K562 (cell line): ENCODE measurements around the gene ARMH1. TPM values are rescaled to one million over a fixed set of nuclear protein-coding genes. Genes with fewer than 3 reads are reported as not detected.
A peak's percentile ranks its signal among the peaks of the same experiment; 100 is the strongest.

Experiments used
- CAMTA2 ChIP-seq: fragments of 250-450 bp; sonication (Bioruptor Pico); conservative IDR thresholded peaks from 2 replicates; pipeline ENCODE4 v1.5.1; 2022
- CREM ChIP-seq: IDR thresholded peaks from 2 replicates; pipeline ENCODE4 v1.6.1; 2014; ENCODE audit warnings: antibody characterized with exemption, low read depth
- FOXM1 ChIP-seq, 2 experiments: fragments of 450-650 bp in 1 of 2; sonication (generic) in 1 of 2; formaldehyde crosslinking in 1 of 2; IDR thresholded peaks; 2 replicates each; pipeline versions ENCODE4 v1.6.1 to v1.9.0; 2017 to 2022; ENCODE audit warnings: low read depth in 2 of 2, mild to moderate bottlenecking in 2 of 2, missing genetic modification reagents in 1 of 2, moderate library complexity in 1 of 2
- KLF1 ChIP-seq: fragments of 450-650 bp; IDR thresholded peaks from 2 replicates; pipeline ENCODE4 v1.6.1; 2016; ENCODE audit warnings: missing genetic modification characterization, missing compliant biosample characterization
- MYC ChIP-seq, 2 experiments: fragments of 250-450 bp in 1 of 2; sonication (Bioruptor Pico) in 1 of 2; IDR thresholded peaks; 2 replicates each; pipeline versions ENCODE4 v1.5.1 to v1.6.1; 2012 to 2021; ENCODE audit warnings: low read depth in 2 of 2, borderline replicate concordance in 1 of 2, improper control_type of control experiment in 1 of 2, low read length in 1 of 2, mild to moderate bottlenecking in 1 of 2, moderate library complexity in 1 of 2
- PBX2 ChIP-seq, 2 experiments: IDR thresholded peaks in 1 of 2; conservative IDR thresholded peaks in 1 of 2; 2 replicates each; pipeline ENCODE4 v1.6.1; 2016; ENCODE audit warnings: low read depth in 2 of 2, mild to moderate bottlenecking in 1 of 2, missing compliant biosample characterization in 1 of 2, missing genetic modification characterization in 1 of 2, moderate library complexity in 1 of 2
- POLR2AphosphoS5 ChIP-seq: IDR thresholded peaks from 2 replicates; pipeline ENCODE4 v1.6.1; 2011; ENCODE audit warnings: mild to moderate bottlenecking, low read depth, low read length, moderate library complexity; ENCODE audit not compliant: control insufficient read depth, insufficient read depth
- RAD51 ChIP-seq: fragments of 450-650 bp; IDR thresholded peaks from 2 replicates; pipeline ENCODE4 v1.7.1; 2016; ENCODE audit warnings: low read depth, mild to moderate bottlenecking, borderline replicate concordance
- RBM25 ChIP-seq: fragments of 200-400 bp; formaldehyde crosslinking; IDR thresholded peaks from 2 replicates; pipeline ENCODE4 v1.6.1; 2018; ENCODE audit warnings: low read length, low read depth, moderate library complexity; ENCODE audit not compliant: severe bottlenecking
- TOE1 ChIP-seq, 2 experiments: fragments of 450-650 bp in 1 of 2; sonication (generic) in 1 of 2; formaldehyde crosslinking in 1 of 2; IDR thresholded peaks; 2 replicates each; pipeline versions ENCODE4 v1.7.1 to v1.8.0; 2016 to 2022; ENCODE audit warnings: borderline replicate concordance in 2 of 2, mild to moderate bottlenecking in 2 of 2, antibody characterized with exemption in 1 of 2, inconsistent platforms in 1 of 2, low read depth in 1 of 2, missing genetic modification reagents in 1 of 2, moderate library complexity in 1 of 2
- ZBED1 ChIP-seq: IDR thresholded peaks from 2 replicates; pipeline ENCODE4 v1.6.1; 2014
- ZKSCAN1 ChIP-seq: fragments of 150-350 bp; IDR thresholded peaks from 2 replicates; pipeline ENCODE4 v1.6.1; 2016; ENCODE audit warnings: low read depth, low read length
- ZNF280B ChIP-seq: fragments of 250-450 bp; sonication (Bioruptor Pico); IDR thresholded peaks from 2 replicates; pipeline ENCODE4 v1.5.1; 2021; ENCODE audit warnings: mild to moderate bottlenecking
- ZNF384 ChIP-seq: IDR thresholded peaks from 2 replicates; pipeline ENCODE4 v1.6.1; 2012; ENCODE audit warnings: low read depth, low read length, improper control_type of control experiment
- ZNF445 ChIP-seq: fragments of 250-450 bp; sonication (Bioruptor Pico); IDR thresholded peaks from 2 replicates; pipeline ENCODE4 v1.4.0; 2020; ENCODE audit warnings: low read depth, mild to moderate bottlenecking, moderate library complexity
- ZNF449 ChIP-seq: fragments of 250-450 bp; sonication (Bioruptor Pico); IDR thresholded peaks from 2 replicates; pipeline ENCODE4 v1.8.0; 2022; ENCODE audit warnings: moderate library complexity, mild to moderate bottlenecking, inconsistent platforms
- ZNF696 ChIP-seq: fragments of 250-450 bp; sonication (Bioruptor Pico); conservative IDR thresholded peaks from 2 replicates; pipeline ENCODE4 v1.4.0; 2020; ENCODE audit warnings: mild to moderate bottlenecking, moderate library complexity
- polyA plus RNA-seq, 8 experiments: library from polyadenylated mRNA; depleted of rRNA in 4 of 8; stranded (reverse) in 5 of 8; unstranded in 3 of 8; fragments of >200 nt; fragmentation: Nextera tagmentation in 2 of 8; fragmentation: Illumina TruSeq in 1 of 8; extraction: Ambion mirVana in 2 of 8; extraction: Trizol in 1 of 8; gene quantifications; 2 replicates each; pipeline versions ENCODE4 v1.2.1 to v1.2.3, GENCODE V29; 2011 to 2014; ENCODE audit warnings: inconsistent platforms in 1 of 8, missing spikeins in 1 of 8
- total RNA-seq, 7 experiments: library from RNA; depleted of rRNA in 6 of 7; stranded (reverse); fragments of >200 nt in 6 of 7; fragmentation: Illumina TruSeq in 2 of 7; extraction: Trizol in 2 of 7; gene quantifications; 2 replicates each; pipeline versions ENCODE4 v1.2.1 to v1.2.3, GENCODE V29; 2011 to 2021; ENCODE audit warnings: low replicate concordance in 1 of 7

Gene ARMH1
- total and polyA plus RNA-seq, 9 of the 15 experiments (the other 6 are each of a cell fraction or from before 2014, with no cell fraction given), result 0.41 TPM; not detected in 8

- TF ChIP-seq PBX2 (CRISPR knock-in tag; IDR thresholded peaks at IDR 0.05; ENCODE audit: low read depth) (no peak), PBX2 (tag; conservative IDR thresholded peaks at IDR 0.05; ENCODE audit: low read depth) (no peak), ZNF384 (no peak), FOXM1 (IDR thresholded peaks at IDR 0.05; ENCODE audit: low read depth) (no peak), FOXM1 (CRISPR knock-in tag; IDR thresholded peaks at IDR 0.05; ENCODE audit: low read depth) (no peak), CAMTA2 (peak; percentile 97), TOE1 (IDR thresholded peaks at IDR 0.05; ENCODE audit: borderline replicate concordance) (peak; percentile 99), TOE1 (CRISPR knock-in tag; IDR thresholded peaks at IDR 0.05; ENCODE audit: borderline replicate concordance, low read depth) (no peak), MYC (IDR thresholded peaks at IDR 0.05; ENCODE audit: low read depth, low read length) (peak; percentile 97), MYC (CRISPR knock-in tag; IDR thresholded peaks at IDR 0.05; ENCODE audit: borderline replicate concordance, low read depth) (peak; percentile 94; the same call in 1 of the 2 replicates), ZNF280B (CRISPR knock-in tag) (0 out of 2 replicates have a peak, but pooled peaks have one; percentile 51), CREM (peak; percentile 78), RAD51 (peak; percentile 97), ZKSCAN1 (no peak), KLF1 (tag) (peak; percentile 76; the same call in 1 of the 2 replicates), POLR2AphosphoS5 (peak; percentile 64; the same call in 1 of the 2 replicates), ZNF449 (no peak), ZBED1 (no peak), ZNF445 (no peak), ZNF696 (CRISPR knock-in tag) (no peak), RBM25 (peak; percentile 83)
Measured at GRCh38 chr1:44631647-44632539, 42.6 kb upstream of the ARMH1 start (continued).
